Kidney (tissue), 14 donors: ENCODE measurements around the gene LRTM2. TPM values are rescaled to one million over a fixed set of nuclear protein-coding genes. Genes with fewer than 3 reads are reported as not detected.

Source experiments
- DNase-seq, 5 donors: peaks; one replicate each; pipeline ENCODE4 v3.0.0-alpha.2; 2013 to 2020
- FAIRE-seq: peaks from 2 replicates; lab custom pipeline; 2012; peaks lifted over from hg19 to GRCh38; lab: Jason Lieb, UNC
- H3K27ac ChIP-seq, 2 donors: one replicate each; pipeline ENCODE4 v1.7.0; 2013; ENCODE audit warnings: low read depth in 2 of 2, low read length in 2 of 2, inconsistent platforms in 1 of 2
- H3K27me3 ChIP-seq: one replicate; pipeline ENCODE4 v1.7.1; 2013; ENCODE audit warnings: low read length, inconsistent platforms; ENCODE audit not compliant: control insufficient read depth, insufficient read depth
- H3K36me3 ChIP-seq, 3 donors: one replicate each; pipeline versions ENCODE4 v1.7.0 to v1.7.1; 2013; ENCODE audit warnings: low read length in 3 of 3, control low read depth in 1 of 3, inconsistent platforms in 1 of 3; ENCODE audit not compliant: insufficient read depth in 3 of 3, control insufficient read depth in 2 of 3
- H3K4me1 ChIP-seq, 3 donors: one replicate each; pipeline versions ENCODE4 v1.7.0 to v1.7.1; 2013; ENCODE audit warnings: low read length in 3 of 3, inconsistent platforms in 1 of 3, low read depth in 1 of 3; ENCODE audit not compliant: control insufficient read depth in 2 of 3, insufficient read depth in 2 of 3
- H3K4me3 ChIP-seq, 3 donors: one replicate each; pipeline versions ENCODE4 v1.7.0 to v1.8.1; 2013; ENCODE audit warnings: low read length in 3 of 3, control low read depth in 1 of 3, inconsistent platforms in 1 of 3
- H3K9ac ChIP-seq, 3 donors: one replicate each; pipeline versions ENCODE4 v1.7.0 to v1.7.1; 2013; ENCODE audit warnings: low read length in 3 of 3, control low read depth in 1 of 3, inconsistent platforms in 1 of 3
- H3K9me3 ChIP-seq, 3 donors: one replicate each; pipeline versions ENCODE4 v1.7.0 to v1.7.1; 2013; ENCODE audit warnings: low read length in 3 of 3, control low read depth in 1 of 3, inconsistent platforms in 1 of 3; ENCODE audit not compliant: control insufficient read depth in 2 of 3, insufficient read depth in 1 of 3
- CTCF ChIP-seq: IDR thresholded peaks from 3 replicates; pipeline ENCODE4 v1.5.1; 2012; ENCODE audit warnings: mild to moderate bottlenecking, moderate library complexity, borderline replicate concordance; ENCODE audit not compliant: insufficient read depth; ENCODE audit errors: extremely low read depth
- intact Hi-C: fragments of 100-400 bp; cut with DNase I; formaldehyde crosslinking; loops from one replicate; pipeline ENCODE4 v1.11.1; 2022
- polyA plus RNA-seq: library from polyadenylated mRNA; stranded (reverse); fragments of 350-450 nt; fragmentation: Illumina TruSeq; extraction: RNeasy Lipid Tissue Mini Kit (QIAGEN cat#74804); gene quantifications from one replicate; pipeline ENCODE4 v1.2.3, GENCODE V29; 2014; ENCODE audit warnings: low read depth, low replicate concordance; ENCODE audit not compliant: insufficient read depth
- total RNA-seq: library from RNA; stranded (reverse); fragmentation: NEBNext Ultra II Directional; extraction: Animal tissue kit (Norgen Biotek cat#: 25700); gene quantifications from one replicate; pipeline ENCODE4 v1.2.1, GENCODE V29; 2021
- donor health status: control.
- donor health status: control.
- donor health status: control.
- donor health status: control.
- donor health status: control.
- donor health status: DM: yes; HTN: yes; CAD: no.
- donor health status: Normal renal cell carcinoma (clear cell type).

Gene LRTM2
- total and polyA plus RNA-seq, 2 donors from 2014 or later, result not detected

- no peaks in the 10 kb centered on the region for H3K27me3 ChIP-seq
- no peak overlapping the region for H3K4me3 ChIP-seq
- no peak for FAIRE-seq
- no peaks in the 10 kb centered on the region for H3K36me3 ChIP-seq
- intact Hi-C loops, result no loop called here
- no peak overlapping the region for H3K9ac ChIP-seq
- DNase-seq, result peak in 2 of 5 donors; percentile 33 to 67
- no peak for TF ChIP-seq CTCF
- no peaks in the 10 kb centered on the region for H3K9me3 ChIP-seq
- H3K27ac ChIP-seq, result no peak overlapping the region
- H3K4me1 ChIP-seq, result peaks cover 0 to 3% (median 0%) of the 10 kb centered on the region in 3 donors
These were observed 7.8 kb downstream of the LRTM2 start for GRCh38 chr12:1827826-1828805.

DNA sequence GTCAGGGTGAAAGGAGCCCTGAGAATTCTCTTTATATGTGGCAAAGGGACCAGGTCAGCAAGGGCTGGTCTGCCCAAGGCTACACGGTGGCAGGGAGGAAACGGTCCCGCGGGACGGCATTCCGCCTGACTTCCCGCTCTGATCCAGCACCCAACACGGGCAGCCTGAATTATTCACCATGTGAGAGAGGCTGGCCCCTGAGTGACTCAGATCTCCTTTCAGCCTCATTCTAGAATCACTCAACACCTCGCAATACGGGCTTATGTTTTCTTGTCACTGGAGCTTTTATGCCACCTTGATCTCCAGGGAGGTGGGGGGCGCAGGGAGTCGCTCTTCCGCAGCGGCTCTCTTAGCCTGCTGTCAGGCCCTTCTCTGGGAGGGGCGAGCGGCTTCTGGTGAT, 8.5 kb downstream of the LRTM2 start:
- FAIRE-seq, result no peak

GRCh38 chr12:1829306-1829900, 9.0 kb downstream of the LRTM2 start:
- no peak for FAIRE-seq
- no peak for TF ChIP-seq CTCF

More for the DNA sequence above, 8.5 kb downstream of the LRTM2 start:
- intact Hi-C loops, result no loop called here
- Histone ChIP-seq H3K27ac (no peak overlapping the region), H3K27me3 (no peaks in the 10 kb centered on the region), H3K9ac (no peak overlapping the region), H3K4me3 (no peak overlapping the region), H3K9me3 (no peaks in the 10 kb centered on the region), H3K36me3 (no peaks in the 10 kb centered on the region), H3K4me1 (peaks cover 0 to 3% (median 0%) of the 10 kb centered on the region in 3 donors)
- peak in 4 of 5 donors; percentile 38 to 53 (median 46) for DNase-seq
- TF ChIP-seq CTCF, result no peak

More at GRCh38 chr12:1829306-1829900, 9.0 kb downstream of the LRTM2 start:
- Histone ChIP-seq H3K4me1 (peaks cover 0 to 3% (median 0%) of the 10 kb centered on the region in 3 donors), H3K9me3 (no peaks in the 10 kb centered on the region), H3K36me3 (no peaks in the 10 kb centered on the region), H3K4me3 (no peak overlapping the region), H3K27ac (no peak overlapping the region), H3K27me3 (no peaks in the 10 kb centered on the region), H3K9ac (no peak overlapping the region)
- DNase-seq, result peak in 1 of 5 donors; percentile 56
- intact Hi-C loops, result no loop called here
